PC-3 (cell line): ENCODE results near the gene CDH26. TPM values are rescaled to one million over a fixed set of nuclear protein-coding genes. Genes with fewer than 3 reads are reported as not detected.
A peak's percentile ranks its signal among the peaks of the same experiment; 100 is the strongest.

Experiments
- ATAC-seq: fragments of 200-7000 bp; cut with Tn5 transposase; 2 replicates; pipeline ENCODE4 v1.9.1; 2020; ENCODE audit warnings: mild to moderate bottlenecking, moderate library complexity
- BruUV-seq: library from RNA; stranded (reverse); fragments of 400-500 nt; replicated peaks from 2 replicates; lab custom pipeline; 2021; lab: Mats Ljungman, UMichigan
- CTCF ChIA-PET: fragments of 300-600 bp; sonication (Branson Sonifier 250); formaldehyde crosslinking; loops from one replicate; lab custom pipeline; 2022; ENCODE audit warnings: antibody characterized with exemption; lab: Charles Lee
- POLR2A ChIA-PET: fragments of 300-600 bp; sonication (Branson Sonifier 250); formaldehyde crosslinking; loops from one replicate; lab custom pipeline; 2022; ENCODE audit warnings: antibody characterized with exemption; ENCODE audit not compliant: unreplicated experiment; lab: Charles Lee
- DNase-seq: peaks from one replicate; pipeline ENCODE4 v3.0.0-alpha.2; 2015
- H2AFZ ChIP-seq: fragments of 300-600 bp; sonication (generic); 2 replicates; pipeline ENCODE4 v1.6.0; 2016; ENCODE audit warnings: antibody characterized with exemption, low read length
- H3F3A ChIP-seq: fragments of 300-600 bp; sonication (generic); one replicate; pipeline ENCODE4 v1.6.0; 2017; ENCODE audit warnings: antibody characterized with exemption, low read length, control low read depth, mild to moderate bottlenecking; ENCODE audit not compliant: unreplicated experiment
- H3K27ac ChIP-seq: fragments of 300-600 bp; sonication (generic); 2 replicates; pipeline ENCODE4 v1.5.1; 2016; ENCODE audit warnings: mild to moderate bottlenecking, low read length
- H3K27me3 ChIP-seq: fragments of 300-600 bp; sonication (generic); 2 replicates; pipeline ENCODE4 v1.6.1; 2016; ENCODE audit warnings: low read length, mixed read lengths
- H3K36me3 ChIP-seq: fragments of 300-600 bp; sonication (generic); 2 replicates; pipeline ENCODE4 v1.6.1; 2016; ENCODE audit warnings: low read depth, mixed run types, low read length, mixed read lengths
- H3K4me1 ChIP-seq: fragments of 300-600 bp; sonication (generic); 2 replicates; pipeline ENCODE4 v1.5.1; 2016; ENCODE audit warnings: low read length; ENCODE audit not compliant: insufficient read depth
- H3K4me2 ChIP-seq: fragments of 300-600 bp; sonication (generic); 2 replicates; pipeline ENCODE4 v1.6.0; 2016; ENCODE audit warnings: low read length
- H3K4me3 ChIP-seq: fragments of 300-600 bp; sonication (generic); 2 replicates; pipeline ENCODE4 v1.5.1; 2016; ENCODE audit warnings: mild to moderate bottlenecking, low read length, mixed read lengths
- H3K79me2 ChIP-seq: fragments of 300-600 bp; sonication (generic); 2 replicates; pipeline ENCODE4 v1.6.1; 2017; ENCODE audit warnings: low read length, mixed read lengths
- H3K9ac ChIP-seq: fragments of 300-600 bp; sonication (generic); 2 replicates; pipeline ENCODE4 v1.6.0; 2016; ENCODE audit warnings: mild to moderate bottlenecking, low read length
- H3K9me2 ChIP-seq: fragments of 300-600 bp; sonication (generic); replicated peaks from 2 replicates; pipeline ENCODE4 v1.6.1; 2016; ENCODE audit warnings: mixed run types, low read length, mixed read lengths
- H3K9me3 ChIP-seq: fragments of 300-600 bp; sonication (generic); 2 replicates; pipeline ENCODE4 v1.6.1; 2016; ENCODE audit warnings: low read length, mixed read lengths
- H4K20me1 ChIP-seq: fragments of 300-600 bp; sonication (generic); 2 replicates; pipeline ENCODE4 v1.6.1; 2016; ENCODE audit warnings: low read length, mixed read lengths
- EZH2 ChIP-seq: fragments of 300-600 bp; sonication (generic); IDR thresholded peaks from one replicate; pipeline ENCODE4 v1.6.1; 2017; ENCODE audit warnings: antibody characterized with exemption, mild to moderate bottlenecking, low read length; ENCODE audit not compliant: unreplicated experiment
- EZH2phosphoT487 ChIP-seq: fragments of 300-600 bp; sonication (generic); IDR thresholded peaks from 2 replicates; pipeline ENCODE4 v1.6.1; 2018; ENCODE audit warnings: mild to moderate bottlenecking, antibody characterized with exemption, low read length, borderline replicate concordance
- intact Hi-C: fragments of 100-400 bp; cut with micrococcal nuclease; formaldehyde crosslinking; loops from 2 replicates; pipeline ENCODE4 v1.9.0; 2023
- total RNA-seq: library from RNA; depleted of rRNA; stranded (reverse); fragments of >200 nt; gene quantifications from 2 replicates; pipeline ENCODE4 v1.2.3, GENCODE V29; 2014
- TF ChIP-seq, protein P1 (sequence below): fragments of 300-600 bp; sonication (generic); conservative IDR thresholded peaks from 2 replicates; pipeline ENCODE4 v1.5.1; 2017; ENCODE audit warnings: antibody characterized with exemption, low read depth, mild to moderate bottlenecking, low read length

Gene CDH26
- total RNA-seq, 1 experiment from 2014 or later: 1.2 TPM

DNA sequence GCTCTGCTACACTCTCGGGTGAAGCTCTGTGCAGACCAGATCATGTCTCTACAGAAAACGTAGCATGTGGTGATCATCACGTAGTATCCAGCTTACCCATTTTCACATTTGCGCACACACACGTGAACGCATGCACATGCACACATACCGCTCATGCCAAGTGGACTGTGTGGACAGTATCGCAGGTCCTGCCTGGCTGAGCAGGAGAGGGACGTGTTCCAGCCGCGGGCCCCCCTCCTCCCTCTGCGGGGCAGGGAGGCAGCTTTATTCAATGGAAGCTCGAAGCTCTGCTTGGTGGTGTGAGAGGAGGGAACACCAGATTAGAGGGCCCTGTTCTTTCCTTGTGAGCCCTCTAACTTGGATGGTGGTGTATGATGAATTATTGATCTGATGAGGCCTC lies 51.1 kb downstream of the CDH26 start:
- no peak overlapping the region for H3K9ac ChIP-seq
- no peak overlapping the region for H3K27ac ChIP-seq
- BruUV-seq: no TSS peak
- no peaks in the 10 kb centered on the region for H3F3A ChIP-seq
- H3K79me2 ChIP-seq: no peaks in the 10 kb centered on the region
- H3K4me3 ChIP-seq: no peak overlapping the region
- no peak for TF ChIP-seq EZH2
- no peak for TF ChIP-seq EZH2phosphoT487
- TF ChIP-seq, protein P1, sequence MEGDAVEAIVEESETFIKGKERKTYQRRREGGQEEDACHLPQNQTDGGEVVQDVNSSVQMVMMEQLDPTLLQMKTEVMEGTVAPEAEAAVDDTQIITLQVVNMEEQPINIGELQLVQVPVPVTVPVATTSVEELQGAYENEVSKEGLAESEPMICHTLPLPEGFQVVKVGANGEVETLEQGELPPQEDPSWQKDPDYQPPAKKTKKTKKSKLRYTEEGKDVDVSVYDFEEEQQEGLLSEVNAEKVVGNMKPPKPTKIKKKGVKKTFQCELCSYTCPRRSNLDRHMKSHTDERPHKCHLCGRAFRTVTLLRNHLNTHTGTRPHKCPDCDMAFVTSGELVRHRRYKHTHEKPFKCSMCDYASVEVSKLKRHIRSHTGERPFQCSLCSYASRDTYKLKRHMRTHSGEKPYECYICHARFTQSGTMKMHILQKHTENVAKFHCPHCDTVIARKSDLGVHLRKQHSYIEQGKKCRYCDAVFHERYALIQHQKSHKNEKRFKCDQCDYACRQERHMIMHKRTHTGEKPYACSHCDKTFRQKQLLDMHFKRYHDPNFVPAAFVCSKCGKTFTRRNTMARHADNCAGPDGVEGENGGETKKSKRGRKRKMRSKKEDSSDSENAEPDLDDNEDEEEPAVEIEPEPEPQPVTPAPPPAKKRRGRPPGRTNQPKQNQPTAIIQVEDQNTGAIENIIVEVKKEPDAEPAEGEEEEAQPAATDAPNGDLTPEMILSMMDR: no peak
- no peaks in the 10 kb centered on the region for H3K9me2 ChIP-seq
- no peak overlapping the region for H3K4me2 ChIP-seq
- ChIA-PET POLR2A (interaction anchor here (0.6 kb wide), 1 partner anchor 1507 kb away, joined by 3 read pairs; no protein-coding TSS in a partner anchor), CTCF (no interaction called here)
- H3K9me3 ChIP-seq: no peaks in the 10 kb centered on the region
- no peaks in the 10 kb centered on the region for H3K36me3 ChIP-seq
- no peaks in the 10 kb centered on the region for H4K20me1 ChIP-seq
- ATAC-seq (no peak), DNase-seq (no peak)
- 0 out of 2 replicates have a peak, but pooled peaks cover 2% of the 10 kb centered on the region for H3K4me1 ChIP-seq
- H3K27me3 ChIP-seq: no peaks in the 10 kb centered on the region
- H2AFZ ChIP-seq: no peak overlapping the region
- intact Hi-C loops: no loop called here

DNA sequence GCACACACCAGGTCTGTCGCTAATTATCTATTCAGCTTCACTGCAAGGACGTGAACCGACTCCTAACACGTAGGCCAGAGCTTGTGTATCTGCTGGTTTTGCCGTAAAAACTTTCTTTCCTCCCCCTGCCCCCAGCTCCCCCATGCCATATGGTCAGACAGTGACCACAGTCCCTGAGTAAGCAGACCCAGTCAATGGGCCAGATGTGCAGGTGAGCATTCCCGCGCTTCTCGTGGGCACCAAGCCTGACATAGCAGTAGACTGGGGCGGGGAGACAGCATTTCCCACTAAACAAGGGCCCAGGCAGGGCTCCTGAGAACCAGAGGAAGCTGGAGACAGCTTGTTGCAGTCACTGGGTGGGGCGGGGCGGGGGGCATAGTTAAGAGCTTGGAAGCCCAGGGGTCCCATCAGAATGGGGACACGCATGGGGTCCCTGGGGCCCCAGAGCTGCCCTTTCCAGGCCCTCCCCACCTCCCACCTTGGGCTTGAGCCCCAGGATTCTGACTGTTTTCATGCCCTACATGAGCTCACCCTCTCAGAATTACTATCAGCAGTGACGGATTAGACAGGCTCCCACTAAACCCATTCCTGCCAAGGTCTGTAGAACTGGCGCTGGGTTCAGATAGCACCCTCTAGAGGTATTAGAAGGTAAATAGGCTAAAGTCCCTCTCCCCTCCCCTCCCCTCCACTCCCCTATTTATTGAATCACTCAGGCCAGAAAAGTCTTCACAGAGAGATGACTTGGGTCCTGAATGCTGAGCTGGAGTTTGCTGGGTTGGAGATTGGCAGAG lies 51.8 kb downstream of the CDH26 start:
- no peaks in the 10 kb centered on the region for H3K9me3 ChIP-seq
- intact Hi-C loops: no loop called here

More for the DNA sequence above, 51.8 kb downstream of the CDH26 start:
- no TSS peak for BruUV-seq
- DNase-seq (peak; percentile 31), ATAC-seq (no peak)
- Histone ChIP-seq H2AFZ (no peak overlapping the region), H3F3A (no peaks in the 10 kb centered on the region), H3K27ac (no peak overlapping the region), H3K79me2 (no peaks in the 10 kb centered on the region), H4K20me1 (no peaks in the 10 kb centered on the region), H3K4me1 (0 out of 2 replicates have a peak, but pooled peaks cover 2% of the 10 kb centered on the region), H3K27me3 (no peaks in the 10 kb centered on the region), H3K4me2 (no peak overlapping the region), H3K36me3 (no peaks in the 10 kb centered on the region), H3K4me3 (no peak overlapping the region), H3K9me2 (no peaks in the 10 kb centered on the region), H3K9ac (no peak overlapping the region)
- TF ChIP-seq, protein P1: peak; percentile 52
- TF ChIP-seq EZH2phosphoT487 (no peak), EZH2 (no peak)
- POLR2A ChIA-PET: interaction anchor here (0.6 kb wide), 1 partner anchor 1507 kb away, joined by 3 read pairs; no protein-coding TSS in a partner anchor
- CTCF ChIA-PET: no interaction called here
